Measurements from ENCODE around the gene ZP3.
"Not testable (repeated sequence)": the region's sequence is repeated elsewhere in the genome, so short reads cannot be mapped to it uniquely, and the experiment has no call there.

The ZP3 gene

GRCh38 chr7:76430211-76430610 is 5.5 kb downstream of the ZP3 start:
- TF ChIP-seq CTCF (IDR thresholded peaks at IDR 0.05), result no peak

- no peak for TF ChIP-seq CTCF (IDR thresholded peaks at IDR 0.05)
Observed at GRCh38 chr7:76430836-76431235, 6.1 kb downstream of the ZP3 start.

GRCh38 chr7:76437873-76438272 is 13.1 kb downstream of the ZP3 start:
- peak; percentile 38; the same call in 1 of the 2 replicates for TF ChIP-seq CTCF (IDR thresholded peaks at IDR 0.05)

GRCh38 chr7:76461464-76462101 is 36.8 kb downstream of the ZP3 start, which contains the start of gene DTX2:
Gene DTX2 (plus strand): TSS chr7:76461709. CDS start chr7:76480510, 18,801 bp downstream.
- TF ChIP-seq CTCF (IDR thresholded peaks at IDR 0.05), result not testable (repeated sequence)
